C4-2B (cell line): ENCODE measurements around the gene UGT3A1.

Experiments used
- CTCF ChIP-seq: fragments of 450-650 bp; conservative IDR thresholded peaks from 2 replicates; pipeline ENCODE4 v1.5.1; 2017; ENCODE audit warnings: mild to moderate bottlenecking
- ZFX ChIP-seq: fragments of 450-650 bp; IDR thresholded peaks from 2 replicates; pipeline ENCODE4 v1.6.1; 2017

GRCh38 chr5:35990941-35991611 lies at the start of gene UGT3A1:
- TF ChIP-seq CTCF (no peak), ZFX (no peak)
